Measurements from ENCODE around the gene LRRTM3. TPM values are rescaled to one million over a fixed set of nuclear protein-coding genes. Genes with fewer than 3 reads are reported as not detected.

Gene LRRTM3
- total RNA-seq, 1 donor from 2014 or later, result not detected

DNA sequence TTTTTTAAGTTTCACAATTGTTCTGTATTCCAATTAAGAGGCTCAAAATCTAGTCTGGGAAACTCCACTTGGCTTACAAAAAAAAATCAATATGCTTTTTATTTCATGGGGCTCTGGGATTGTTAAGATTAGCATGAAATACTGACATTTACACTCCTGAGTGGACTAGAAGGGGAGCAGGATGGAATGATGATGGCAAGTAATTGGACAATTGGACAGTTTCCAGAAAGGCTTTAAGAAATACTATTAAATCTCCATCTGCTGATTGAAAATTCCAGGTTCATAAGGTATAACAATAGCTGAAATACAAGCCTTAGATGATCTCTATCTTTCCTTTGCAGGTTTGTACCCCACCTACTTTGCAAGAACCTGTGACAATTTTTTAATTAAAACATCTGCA is 184.4 kb downstream of the LRRTM3 start:
- Mint-ChIP-seq H3K27ac (ENCODE audit: unreplicated experiment) (no peak overlapping the region), H3K36me3 (ENCODE audit: unreplicated experiment) (no peaks in the 10 kb centered on the region), H3K4me1 (ENCODE audit: low read depth, unreplicated experiment) (no peaks in the 10 kb centered on the region), H3K4me3 (ENCODE audit: unreplicated experiment) (no peak overlapping the region), H3K27me3 (ENCODE audit: unreplicated experiment) (peaks cover 2% of the 10 kb centered on the region), H3K9me3 (ENCODE audit: unreplicated experiment) (no peaks in the 10 kb centered on the region)
- TF ChIP-seq, protein P1, sequence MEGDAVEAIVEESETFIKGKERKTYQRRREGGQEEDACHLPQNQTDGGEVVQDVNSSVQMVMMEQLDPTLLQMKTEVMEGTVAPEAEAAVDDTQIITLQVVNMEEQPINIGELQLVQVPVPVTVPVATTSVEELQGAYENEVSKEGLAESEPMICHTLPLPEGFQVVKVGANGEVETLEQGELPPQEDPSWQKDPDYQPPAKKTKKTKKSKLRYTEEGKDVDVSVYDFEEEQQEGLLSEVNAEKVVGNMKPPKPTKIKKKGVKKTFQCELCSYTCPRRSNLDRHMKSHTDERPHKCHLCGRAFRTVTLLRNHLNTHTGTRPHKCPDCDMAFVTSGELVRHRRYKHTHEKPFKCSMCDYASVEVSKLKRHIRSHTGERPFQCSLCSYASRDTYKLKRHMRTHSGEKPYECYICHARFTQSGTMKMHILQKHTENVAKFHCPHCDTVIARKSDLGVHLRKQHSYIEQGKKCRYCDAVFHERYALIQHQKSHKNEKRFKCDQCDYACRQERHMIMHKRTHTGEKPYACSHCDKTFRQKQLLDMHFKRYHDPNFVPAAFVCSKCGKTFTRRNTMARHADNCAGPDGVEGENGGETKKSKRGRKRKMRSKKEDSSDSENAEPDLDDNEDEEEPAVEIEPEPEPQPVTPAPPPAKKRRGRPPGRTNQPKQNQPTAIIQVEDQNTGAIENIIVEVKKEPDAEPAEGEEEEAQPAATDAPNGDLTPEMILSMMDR (IDR thresholded peaks at IDR 0.05; ENCODE audit: partially characterized antibody, unreplicated experiment), result no peak
- DNase-seq, result no peak

DNA sequence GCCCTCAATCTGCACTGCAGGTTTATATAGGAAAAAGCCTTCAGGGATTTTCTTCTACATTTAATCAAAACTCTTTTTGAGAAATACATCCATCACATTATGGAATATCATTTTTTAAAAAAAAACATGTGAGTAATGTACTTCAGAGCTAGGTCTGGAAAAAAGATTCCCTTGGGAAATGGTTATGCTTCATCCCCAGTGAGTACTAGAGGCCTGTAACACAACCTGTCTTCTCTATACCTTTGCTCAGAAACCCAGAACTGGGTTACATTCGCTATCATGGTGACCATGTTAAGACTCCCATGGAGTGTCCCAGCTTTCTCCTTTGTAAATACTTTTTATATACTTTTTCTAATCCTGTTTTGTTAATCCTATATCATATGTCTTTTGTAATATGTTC is 186.9 kb downstream of the LRRTM3 start:
- Mint-ChIP-seq H3K36me3 (ENCODE audit: unreplicated experiment) (no peaks in the 10 kb centered on the region), H3K4me3 (ENCODE audit: unreplicated experiment) (no peak overlapping the region), H3K4me1 (ENCODE audit: low read depth, unreplicated experiment) (peaks cover 2% of the 10 kb centered on the region), H3K27me3 (ENCODE audit: unreplicated experiment) (peaks cover 2% of the 10 kb centered on the region), H3K27ac (ENCODE audit: unreplicated experiment) (no peak overlapping the region), H3K9me3 (ENCODE audit: unreplicated experiment) (no peaks in the 10 kb centered on the region)
- TF ChIP-seq, protein P1 (IDR thresholded peaks at IDR 0.05; ENCODE audit: partially characterized antibody, unreplicated experiment), result no peak
- no peak for DNase-seq

DNA sequence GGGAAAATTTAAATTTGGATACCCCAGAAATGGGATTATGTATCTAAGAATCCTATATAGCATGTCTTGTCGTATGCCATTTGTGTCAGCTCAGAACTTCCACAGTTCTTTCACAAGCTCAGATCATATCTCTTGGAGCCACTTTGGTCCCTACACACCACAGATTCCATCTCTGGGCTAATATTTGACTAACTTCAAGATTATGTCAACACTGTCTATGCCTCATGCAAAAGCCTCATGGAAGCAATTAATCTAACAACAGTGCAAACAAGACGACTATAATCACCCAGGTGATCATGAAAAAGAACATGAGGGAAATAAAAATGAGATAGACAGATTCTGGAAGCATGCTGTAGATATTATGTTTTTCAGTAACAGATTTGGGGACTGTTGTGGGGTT is 189.1 kb downstream of the LRRTM3 start:
- Mint-ChIP-seq H3K27me3 (ENCODE audit: unreplicated experiment) (peaks cover 2% of the 10 kb centered on the region), H3K9me3 (ENCODE audit: unreplicated experiment) (no peaks in the 10 kb centered on the region), H3K4me1 (ENCODE audit: low read depth, unreplicated experiment) (peaks cover 2% of the 10 kb centered on the region), H3K36me3 (ENCODE audit: unreplicated experiment) (no peaks in the 10 kb centered on the region), H3K27ac (ENCODE audit: unreplicated experiment) (no peak overlapping the region), H3K4me3 (ENCODE audit: unreplicated experiment) (no peak overlapping the region)
- no peak for DNase-seq
- TF ChIP-seq, protein P1 (IDR thresholded peaks at IDR 0.05; ENCODE audit: partially characterized antibody, unreplicated experiment), result no peak

DNA sequence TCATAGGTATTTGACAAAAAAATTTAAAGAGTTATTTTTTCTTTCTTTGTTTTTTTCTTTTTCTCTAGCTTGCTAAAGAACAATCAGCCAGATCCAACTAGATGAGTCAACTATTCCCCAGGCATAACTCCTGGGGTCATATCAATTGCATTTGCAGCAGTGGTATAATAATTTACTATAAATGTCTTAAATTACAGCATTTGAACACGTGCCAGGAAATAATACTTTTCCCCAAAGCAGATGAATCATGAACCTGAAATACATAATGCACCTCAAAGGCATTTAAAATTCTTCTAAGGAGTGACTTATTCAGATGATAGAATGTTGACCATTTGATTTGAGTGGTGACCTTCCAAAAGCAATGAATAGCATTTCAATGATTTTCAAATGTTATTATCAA is 190.1 kb downstream of the LRRTM3 start:
- TF ChIP-seq, protein P1 (IDR thresholded peaks at IDR 0.05; ENCODE audit: partially characterized antibody, unreplicated experiment), result no peak
- no peak overlapping the region for H3K4me3 Mint-ChIP-seq (ENCODE audit: unreplicated experiment)

DNA sequence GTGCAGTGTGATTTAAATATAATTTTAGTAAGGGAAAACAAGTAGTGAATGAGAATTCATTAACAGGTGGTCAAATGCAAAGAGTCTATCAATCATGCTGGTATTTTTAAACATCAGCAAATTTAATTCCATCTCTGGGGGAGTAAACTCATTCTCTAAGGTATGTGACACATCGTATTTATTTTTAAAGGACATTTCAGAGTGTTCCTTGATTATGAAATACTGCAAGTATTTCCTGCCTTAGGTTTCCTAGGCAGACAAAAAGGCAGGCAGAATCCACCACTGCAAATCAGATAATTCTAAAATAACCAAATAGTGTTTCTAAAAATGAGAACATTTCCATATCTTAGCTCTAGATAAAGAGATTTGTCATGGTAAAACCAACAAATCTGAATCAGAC is 193.8 kb downstream of the LRRTM3 start:
- Mint-ChIP-seq H3K27me3 (ENCODE audit: unreplicated experiment) (no peaks in the 10 kb centered on the region), H3K4me1 (ENCODE audit: low read depth, unreplicated experiment) (peaks cover 2% of the 10 kb centered on the region), H3K9me3 (ENCODE audit: unreplicated experiment) (no peaks in the 10 kb centered on the region), H3K36me3 (ENCODE audit: unreplicated experiment) (no peaks in the 10 kb centered on the region), H3K4me3 (ENCODE audit: unreplicated experiment) (no peak overlapping the region), H3K27ac (ENCODE audit: unreplicated experiment) (no peak overlapping the region)
- no peak for DNase-seq
- TF ChIP-seq, protein P1 (IDR thresholded peaks at IDR 0.05; ENCODE audit: partially characterized antibody, unreplicated experiment), result no peak

More for the DNA sequence above, 190.1 kb downstream of the LRRTM3 start:
- Mint-ChIP-seq H3K27ac (ENCODE audit: unreplicated experiment) (no peak overlapping the region), H3K27me3 (ENCODE audit: unreplicated experiment) (peaks cover 2% of the 10 kb centered on the region), H3K4me1 (ENCODE audit: low read depth, unreplicated experiment) (peaks cover 2% of the 10 kb centered on the region), H3K36me3 (ENCODE audit: unreplicated experiment) (no peaks in the 10 kb centered on the region), H3K9me3 (ENCODE audit: unreplicated experiment) (no peaks in the 10 kb centered on the region)
- DNase-seq, result no peak

Measured in glutamatergic neuron (in vitro differentiated cells).